Activated CD4-positive, alpha-beta memory T cell treated with anti-CD3 and anti-CD28 coated beads for 36 hours (primary cell): ENCODE data around the gene TMEM47. TPM values are rescaled to one million over a fixed set of nuclear protein-coding genes. Genes with fewer than 3 reads are reported as not detected.

Experiments used
- CTCF ChIA-PET: fragments of 350-600 bp; sonication (Branson Sonifier 250); formaldehyde crosslinking; loops from one replicate; lab custom pipeline; 2021; ENCODE audit warnings: antibody characterized with exemption, inconsistent platforms; lab: Charles Lee
- POLR2A ChIA-PET: fragments of 350-600 bp; sonication (Branson Sonifier 250); formaldehyde crosslinking; loops from one replicate; lab custom pipeline; 2021; ENCODE audit warnings: antibody characterized with exemption; lab: Charles Lee
- DNase-seq: peaks from one replicate; pipeline ENCODE4 v3.0.0-alpha.2; 2020
- H3K27ac Mint-ChIP-seq: one replicate; pipeline ENCODE4 v1.8.0; 2021; ENCODE audit warnings: mixed read lengths
- H3K27me3 Mint-ChIP-seq: one replicate; pipeline ENCODE4 v1.8.0; 2021; ENCODE audit warnings: mixed read lengths
- H3K36me3 Mint-ChIP-seq: one replicate; pipeline ENCODE4 v1.8.0; 2021; ENCODE audit warnings: mixed read lengths
- H3K4me1 Mint-ChIP-seq: one replicate; pipeline ENCODE4 v1.8.0; 2021; ENCODE audit warnings: low read depth, mixed read lengths
- H3K4me3 Mint-ChIP-seq: one replicate; pipeline ENCODE4 v1.8.0; 2021; ENCODE audit warnings: mild to moderate bottlenecking, mixed read lengths
- H3K9me3 Mint-ChIP-seq: one replicate; pipeline ENCODE4 v1.8.0; 2021; ENCODE audit warnings: mixed read lengths
- intact Hi-C: fragments of 100-400 bp; cut with micrococcal nuclease; formaldehyde crosslinking; loops from one replicate; pipeline ENCODE4 v1.15.1; 2023
- total RNA-seq, 2 experiments: library from RNA; stranded (reverse); gene quantifications; one replicate each; pipeline ENCODE4 v1.2.3, GENCODE V29; 2021

The TMEM47 gene
- not detected for total RNA-seq

DNA sequence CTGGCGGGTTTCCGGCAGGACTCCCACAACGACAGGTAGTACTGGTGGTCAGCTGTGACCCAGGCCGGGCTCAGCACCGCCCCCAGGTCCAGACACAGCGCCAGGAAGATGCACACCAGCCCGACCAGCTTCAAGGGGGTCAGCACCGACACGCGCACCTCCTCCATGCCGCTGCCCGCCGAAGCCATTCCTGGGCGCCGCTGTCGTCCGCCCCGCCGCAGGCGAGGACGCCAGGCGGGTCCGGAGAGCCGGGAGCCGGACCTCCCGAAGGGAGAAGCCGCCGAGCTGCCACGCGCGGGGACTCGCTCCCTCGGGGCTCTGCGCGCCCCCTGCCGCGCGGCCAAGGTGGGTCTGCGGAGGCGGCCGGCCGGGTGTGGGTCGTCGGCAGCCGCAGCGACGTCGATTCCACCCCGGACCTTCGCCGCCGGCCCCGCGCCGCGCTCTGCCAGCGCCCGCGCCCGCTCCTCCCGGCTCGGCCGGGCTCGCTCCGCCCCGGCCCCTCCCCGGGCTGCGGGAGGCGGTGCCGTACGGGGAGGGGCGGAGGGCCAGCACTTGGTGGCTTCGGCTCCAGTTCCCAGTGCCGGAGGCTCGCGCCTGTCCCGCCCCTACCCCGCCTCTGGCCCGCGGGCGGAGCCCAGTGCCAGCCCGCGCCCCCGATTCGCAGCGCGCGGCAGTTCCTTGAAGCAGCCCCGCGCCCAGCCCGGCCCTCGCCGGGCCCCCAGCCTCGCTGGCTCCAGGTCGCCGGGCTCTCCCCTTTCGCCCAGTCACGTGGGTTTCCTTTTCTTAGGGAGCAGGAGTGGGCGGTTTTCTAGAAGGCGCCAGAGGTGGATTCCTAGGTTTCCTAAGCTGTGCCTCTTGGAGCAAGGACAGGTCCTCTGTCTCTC, at the start of gene TMEM47:
Gene TMEM47, minus strand, starts transcription at position 444 of the 884 bp plus-strand sequence. Its CDS starts 256 bp downstream, at position 188.
- no peak for DNase-seq
- CTCF ChIA-PET = no interaction called here
- peaks cover 3% of the 10 kb centered on the region for H3K4me1 Mint-ChIP-seq
- peaks cover 11% of the 10 kb centered on the region for H3K27me3 Mint-ChIP-seq
- H3K9me3 Mint-ChIP-seq = peaks cover 2% of the 10 kb centered on the region
- intact Hi-C loops = no loop called here
- H3K36me3 Mint-ChIP-seq = peaks cover 7% of the 10 kb centered on the region
- H3K4me3 Mint-ChIP-seq = no peak within 1 kb of the TSS
- POLR2A ChIA-PET = no interaction called here
- H3K27ac Mint-ChIP-seq = no peak within 1 kb of the TSS

DNA sequence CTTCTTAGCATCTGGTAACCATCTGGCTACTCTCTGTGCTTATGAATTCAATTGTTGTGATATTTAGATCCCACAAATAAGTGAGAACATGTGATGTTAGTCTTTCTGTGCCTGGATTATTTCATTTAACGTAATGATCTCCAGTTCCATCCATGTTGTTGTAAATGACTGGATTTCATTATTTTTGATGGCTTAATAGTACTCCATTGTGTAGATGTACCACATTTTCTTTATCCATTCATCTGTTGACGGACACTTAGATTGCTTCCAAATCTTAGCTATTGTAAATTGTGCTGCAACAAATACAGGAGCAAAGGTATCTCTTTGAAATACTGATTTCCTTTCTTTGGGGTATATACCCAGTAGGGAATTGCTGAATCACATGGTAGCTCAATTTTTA, 30.0 kb upstream of the TMEM47 start:
- POLR2A ChIA-PET = no interaction called here
- H3K36me3 Mint-ChIP-seq = no peaks in the 10 kb centered on the region
- no peak for DNase-seq
- intact Hi-C loops = no loop called here
- CTCF ChIA-PET = no interaction called here
- H3K4me3 Mint-ChIP-seq = no peak overlapping the region
- H3K27me3 Mint-ChIP-seq = no peaks in the 10 kb centered on the region
- H3K4me1 Mint-ChIP-seq = no peaks in the 10 kb centered on the region
- H3K9me3 Mint-ChIP-seq = peaks cover 9% of the 10 kb centered on the region
- H3K27ac Mint-ChIP-seq = no peak overlapping the region

DNA sequence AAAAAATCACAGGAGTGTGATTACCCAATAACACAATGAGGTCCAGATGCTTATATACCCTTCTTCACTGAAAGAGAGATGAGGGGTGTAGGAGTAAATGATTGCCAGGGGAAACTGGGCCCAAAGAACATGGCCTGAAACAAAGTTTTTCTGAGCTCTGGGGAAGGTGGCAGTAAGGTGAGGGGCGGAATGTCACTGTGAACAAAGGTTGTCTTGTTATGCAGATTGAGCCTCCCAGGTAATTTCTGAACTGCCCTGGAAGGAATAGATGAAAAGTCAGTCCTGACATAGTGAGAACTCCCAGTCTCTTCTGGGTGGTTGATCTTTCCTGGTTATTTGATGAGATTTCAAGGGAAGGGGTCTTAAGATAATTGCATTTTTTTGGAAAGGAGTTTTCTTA, 2.5 kb upstream of the TMEM47 start:
- no peak for DNase-seq
- intact Hi-C loops = no loop called here
- peaks cover 7% of the 10 kb centered on the region for H3K36me3 Mint-ChIP-seq
- H3K4me3 Mint-ChIP-seq = no peak overlapping the region
- H3K27ac Mint-ChIP-seq = no peak overlapping the region
- peaks cover 11% of the 10 kb centered on the region for H3K27me3 Mint-ChIP-seq
- POLR2A ChIA-PET = no interaction called here
- peaks cover 2% of the 10 kb centered on the region for H3K9me3 Mint-ChIP-seq
- CTCF ChIA-PET = no interaction called here
- H3K4me1 Mint-ChIP-seq = peaks cover 3% of the 10 kb centered on the region

DNA sequence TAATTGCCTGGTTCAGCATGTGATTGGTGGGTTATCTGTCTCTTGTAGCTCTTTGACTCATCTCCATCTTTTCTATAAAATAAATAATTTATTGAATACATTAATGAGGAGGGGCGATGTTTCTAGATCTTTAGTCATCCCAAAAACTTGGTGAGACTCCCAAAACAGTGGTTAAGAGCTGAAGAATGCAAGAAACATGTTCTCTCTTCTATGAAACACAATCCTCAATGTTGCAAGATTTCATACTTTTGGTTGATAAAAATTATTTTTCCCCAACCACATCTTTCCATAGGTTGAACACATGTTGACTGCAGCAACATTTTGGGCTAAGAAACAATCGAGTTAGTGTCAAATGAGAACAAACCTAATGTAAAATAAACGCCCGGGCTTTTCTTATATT, 1.2 kb upstream of the TMEM47 start:
- Mint-ChIP-seq H3K27ac (no peak overlapping the region), H3K27me3 (peaks cover 11% of the 10 kb centered on the region), H3K9me3 (peaks cover 2% of the 10 kb centered on the region), H3K36me3 (peaks cover 7% of the 10 kb centered on the region), H3K4me3 (no peak overlapping the region), H3K4me1 (peaks cover 3% of the 10 kb centered on the region)
- CTCF ChIA-PET = no interaction called here
- no peak for DNase-seq
- POLR2A ChIA-PET = no interaction called here
- intact Hi-C loops = no loop called here

DNA sequence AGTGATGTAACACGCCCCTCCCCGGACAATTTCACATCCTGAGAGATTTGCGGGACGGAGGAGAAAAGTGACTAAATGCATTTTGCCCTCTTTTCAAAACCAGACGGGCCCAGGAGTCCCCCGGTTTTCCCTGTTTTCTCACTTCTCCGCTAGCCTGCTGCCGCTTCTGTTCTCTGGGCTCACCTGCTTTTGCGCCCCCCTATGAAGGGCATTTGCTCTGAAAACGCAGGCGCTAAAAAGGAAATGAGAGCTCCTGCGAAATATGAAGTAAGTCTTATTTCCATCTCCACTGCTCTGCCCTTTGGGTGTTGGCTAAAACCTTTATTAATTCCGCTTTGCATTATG, 613 bp upstream of the TMEM47 start:
- ChIA-PET POLR2A (no interaction called here), CTCF (no interaction called here)
- Mint-ChIP-seq H3K4me3 (no peak overlapping the region), H3K4me1 (peaks cover 3% of the 10 kb centered on the region), H3K36me3 (peaks cover 7% of the 10 kb centered on the region), H3K27ac (no peak overlapping the region), H3K9me3 (peaks cover 2% of the 10 kb centered on the region), H3K27me3 (peaks cover 11% of the 10 kb centered on the region)
- intact Hi-C loops = no loop called here
- DNase-seq = no peak

DNA sequence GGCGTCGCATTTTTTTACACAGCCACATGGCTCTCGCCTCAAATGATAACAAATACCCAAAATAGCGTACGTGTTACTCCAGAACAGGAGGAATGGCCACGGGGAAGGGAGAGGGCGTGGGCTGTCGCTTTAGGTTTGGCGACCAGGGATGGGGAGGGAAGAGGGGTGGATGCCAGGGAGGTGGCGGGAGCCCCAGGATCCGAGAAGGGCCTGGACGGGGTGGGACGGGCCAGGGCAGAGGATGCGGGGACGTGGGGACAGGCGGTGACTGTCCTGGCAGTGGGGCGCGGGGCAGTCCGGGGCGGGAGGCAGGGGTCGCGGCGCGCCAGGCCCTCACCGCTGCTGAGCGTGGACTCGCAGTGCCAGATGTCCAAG, 631 bp downstream of the TMEM47 start:
- Mint-ChIP-seq H3K27me3 (peaks cover 11% of the 10 kb centered on the region), H3K4me3 (no peak overlapping the region), H3K36me3 (peaks cover 7% of the 10 kb centered on the region), H3K4me1 (peaks cover 3% of the 10 kb centered on the region), H3K9me3 (no peaks in the 10 kb centered on the region), H3K27ac (no peak overlapping the region)
- ChIA-PET CTCF (no interaction called here), POLR2A (no interaction called here)
- DNase-seq = no peak
- intact Hi-C loops = no loop called here

DNA sequence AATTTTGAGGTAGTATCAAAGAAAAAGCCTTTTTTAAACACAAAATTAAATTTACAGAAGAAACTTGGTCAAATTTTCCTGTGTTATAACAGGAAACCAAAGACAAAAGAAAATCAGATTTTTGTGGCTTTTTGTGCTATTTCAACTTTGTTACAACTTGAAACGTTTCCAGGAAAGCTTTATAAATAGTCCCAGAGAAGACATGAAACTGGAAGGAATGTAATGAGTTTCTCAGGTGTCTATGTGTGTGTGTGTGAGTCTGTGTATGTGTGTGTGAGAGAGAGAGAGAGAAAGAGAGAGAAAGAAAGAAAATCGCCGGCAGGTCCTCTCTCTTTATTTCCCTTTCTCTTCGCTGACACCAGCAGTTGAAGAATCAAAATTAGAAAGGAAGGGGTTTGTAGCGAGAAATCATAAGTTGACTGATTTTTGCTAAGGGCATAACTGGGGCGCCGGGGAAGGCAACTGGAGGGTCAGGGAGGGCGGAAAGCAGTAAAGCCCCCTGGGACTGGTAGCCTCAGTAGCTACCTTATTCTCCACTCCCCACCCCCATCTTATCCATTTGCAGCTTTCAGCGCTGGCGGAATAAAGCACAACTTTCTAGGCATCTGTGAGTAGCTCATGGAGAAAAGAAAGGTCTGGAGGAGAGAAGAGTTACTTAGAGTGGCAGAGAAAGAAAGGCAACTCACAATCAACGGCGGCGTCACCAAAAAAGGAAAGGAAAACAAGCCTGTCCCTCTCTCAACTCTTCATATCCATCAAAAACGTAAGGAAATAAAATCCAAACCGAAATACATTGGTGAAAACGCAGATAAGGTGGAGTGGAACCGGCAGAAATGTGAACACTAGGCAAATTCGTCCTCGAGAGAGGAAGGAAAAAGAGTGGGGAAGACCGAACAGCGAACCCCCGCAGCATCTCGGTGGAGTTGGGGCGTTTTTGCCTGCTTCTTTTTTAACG, 1.3 kb downstream of the TMEM47 start:
- peaks cover 3% of the 10 kb centered on the region for H3K4me1 Mint-ChIP-seq
- H3K36me3 Mint-ChIP-seq = peaks cover 7% of the 10 kb centered on the region
- DNase-seq = no peak
- H3K9me3 Mint-ChIP-seq = no peaks in the 10 kb centered on the region
- H3K4me3 Mint-ChIP-seq = no peak overlapping the region
- ChIA-PET POLR2A (no interaction called here), CTCF (no interaction called here)
- peaks cover 11% of the 10 kb centered on the region for H3K27me3 Mint-ChIP-seq
- intact Hi-C loops = no loop called here
- H3K27ac Mint-ChIP-seq = no peak overlapping the region

DNA sequence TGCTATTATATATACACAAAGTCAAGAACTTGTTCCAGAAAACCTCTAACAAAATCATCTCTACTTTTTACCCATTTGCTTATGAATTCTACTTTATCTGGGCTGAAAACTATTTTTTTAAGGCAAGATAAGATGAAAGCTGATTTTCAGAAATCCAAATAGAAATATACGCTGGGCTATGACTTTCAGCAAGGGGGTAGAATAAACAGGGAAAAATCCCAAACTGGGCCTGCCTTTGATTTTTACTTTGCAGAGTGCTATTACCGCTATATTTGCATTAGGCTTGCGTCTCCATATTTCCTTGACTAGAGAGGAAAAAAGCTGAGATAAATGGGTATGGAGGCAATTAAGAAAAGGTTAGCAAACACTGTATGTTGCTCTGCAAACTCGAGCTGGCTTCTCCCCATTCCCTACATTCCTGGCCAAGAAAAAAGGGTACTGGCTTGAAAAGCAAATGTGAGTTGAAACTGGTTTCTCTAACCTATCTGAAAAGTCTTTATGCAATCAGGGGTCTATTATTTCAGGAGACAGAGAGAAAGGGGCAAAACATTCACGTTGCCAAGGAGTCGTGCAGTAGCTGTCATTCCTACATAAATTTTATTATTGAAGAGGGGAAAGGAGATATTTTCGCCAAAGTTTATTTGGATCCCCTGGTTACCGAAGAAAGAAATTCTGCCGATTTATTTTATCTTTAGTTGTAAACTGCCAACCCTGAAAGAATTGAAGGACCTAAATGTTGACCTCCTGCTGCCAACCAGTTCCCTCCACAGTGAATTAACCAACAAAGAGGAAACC, 2.2 kb downstream of the TMEM47 start:
- Mint-ChIP-seq H3K36me3 (peaks cover 7% of the 10 kb centered on the region), H3K4me3 (no peak overlapping the region), H3K9me3 (no peaks in the 10 kb centered on the region), H3K27me3 (peaks cover 11% of the 10 kb centered on the region), H3K4me1 (peaks cover 3% of the 10 kb centered on the region), H3K27ac (no peak overlapping the region)
- CTCF ChIA-PET = no interaction called here
- POLR2A ChIA-PET = no interaction called here
- no peak for DNase-seq
- intact Hi-C loops = no loop called here

DNA sequence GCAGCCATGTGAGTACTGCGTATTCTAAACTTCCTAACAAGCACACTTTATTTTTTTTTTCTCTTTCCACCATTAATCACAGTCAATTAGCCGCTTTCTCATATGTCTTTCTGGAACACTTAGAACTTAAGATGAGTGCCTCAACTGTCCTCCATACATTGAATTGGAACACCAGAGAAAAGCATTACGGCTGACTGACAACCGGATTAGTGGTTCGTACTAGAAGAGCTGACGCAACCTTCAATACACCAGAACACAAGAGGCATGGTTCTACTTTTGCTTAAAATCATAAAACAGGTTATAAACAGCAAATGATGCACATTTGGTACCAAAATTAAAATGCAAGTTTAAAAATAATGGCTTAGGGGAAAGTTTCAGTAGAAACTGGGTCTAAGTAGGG, 3.3 kb downstream of the TMEM47 start:
- Mint-ChIP-seq H3K36me3 (peaks cover 5% of the 10 kb centered on the region), H3K4me1 (peaks cover 3% of the 10 kb centered on the region), H3K27ac (no peak overlapping the region), H3K4me3 (no peak overlapping the region), H3K27me3 (peaks cover 11% of the 10 kb centered on the region), H3K9me3 (no peaks in the 10 kb centered on the region)
- CTCF ChIA-PET = no interaction called here
- intact Hi-C loops = no loop called here
- no peak for DNase-seq
- POLR2A ChIA-PET = no interaction called here

DNA sequence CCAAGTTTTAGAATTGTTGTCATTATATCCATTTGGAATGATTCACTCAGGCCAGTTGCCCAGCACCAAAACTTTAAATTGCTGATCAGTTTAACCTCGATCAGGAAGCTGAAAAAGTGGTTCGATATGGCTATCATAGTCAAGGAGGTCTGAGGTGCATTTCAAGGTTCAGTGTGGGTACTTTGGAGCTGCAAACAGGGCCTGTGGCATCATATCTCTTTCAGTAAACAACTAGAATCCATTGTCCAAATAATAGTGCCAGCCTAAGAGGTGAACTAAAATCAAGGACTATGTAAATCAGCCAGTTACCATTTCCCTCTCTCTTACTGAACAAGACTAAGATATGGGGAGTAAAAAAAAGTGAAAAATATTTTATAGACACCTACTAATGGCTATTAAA, 14.2 kb downstream of the TMEM47 start:
- Mint-ChIP-seq H3K4me1 (no peaks in the 10 kb centered on the region), H3K36me3 (no peaks in the 10 kb centered on the region), H3K4me3 (no peak overlapping the region), H3K27me3 (no peaks in the 10 kb centered on the region), H3K27ac (no peak overlapping the region), H3K9me3 (no peaks in the 10 kb centered on the region)
- DNase-seq = no peak
- CTCF ChIA-PET = no interaction called here
- intact Hi-C loops = no loop called here
- POLR2A ChIA-PET = no interaction called here

DNA sequence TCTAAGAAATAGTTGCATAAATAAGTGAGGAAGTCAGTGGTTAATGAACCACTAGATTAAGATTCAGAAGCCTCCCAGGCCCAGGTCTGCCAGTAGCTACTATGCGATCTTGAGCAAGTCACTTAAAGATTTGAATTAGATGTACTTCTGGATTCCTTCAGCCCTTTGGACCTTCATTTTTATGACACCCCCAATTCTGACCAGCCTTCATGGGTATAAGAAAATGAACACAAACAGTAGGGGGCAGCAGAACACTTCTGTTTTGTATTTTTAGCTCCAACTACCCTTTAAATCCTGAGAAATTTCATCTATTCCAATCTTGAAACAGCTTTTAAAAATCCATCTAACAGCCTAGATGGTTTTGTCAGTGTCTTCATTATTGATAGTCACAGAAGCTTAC, 19.0 kb downstream of the TMEM47 start:
- CTCF ChIA-PET = no interaction called here
- Mint-ChIP-seq H3K4me3 (no peak overlapping the region), H3K4me1 (no peaks in the 10 kb centered on the region), H3K36me3 (no peaks in the 10 kb centered on the region), H3K27me3 (no peaks in the 10 kb centered on the region), H3K27ac (no peak overlapping the region), H3K9me3 (peaks cover 3% of the 10 kb centered on the region)
- POLR2A ChIA-PET = no interaction called here
- intact Hi-C loops = no loop called here
- no peak for DNase-seq

DNA sequence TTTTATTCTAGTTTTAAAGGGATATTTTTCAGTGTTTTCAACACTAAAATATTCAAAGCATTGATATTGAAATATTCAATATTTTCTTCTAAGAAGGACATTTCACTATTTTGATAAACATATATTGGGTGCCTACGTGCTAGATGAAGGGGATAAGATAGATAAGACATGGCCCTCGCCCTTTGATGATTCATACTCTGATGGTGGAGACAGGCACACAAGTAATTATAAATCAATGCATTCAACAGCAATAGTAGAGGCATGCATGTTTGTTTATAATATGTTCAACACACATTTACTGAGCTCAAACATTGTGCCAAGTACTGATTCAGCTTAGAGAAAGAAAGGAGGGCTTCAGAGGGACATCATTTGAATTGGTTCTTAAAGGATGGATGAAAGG, 22.7 kb downstream of the TMEM47 start:
- Mint-ChIP-seq H3K27ac (no peak overlapping the region), H3K27me3 (no peaks in the 10 kb centered on the region), H3K36me3 (no peaks in the 10 kb centered on the region), H3K4me3 (no peak overlapping the region), H3K9me3 (peaks cover 3% of the 10 kb centered on the region), H3K4me1 (no peaks in the 10 kb centered on the region)
- ChIA-PET POLR2A (no interaction called here), CTCF (no interaction called here)
- intact Hi-C loops = no loop called here
- DNase-seq = no peak
